ENCODE measurements around the gene TCP11L2. TPM values are rescaled to one million over a fixed set of nuclear protein-coding genes. Genes with fewer than 3 reads are reported as not detected.

TCP11L2 gene
- total and polyA plus RNA-seq, 4 experiments from 2014 or later, result 21.7 to 186 (median 110) TPM

DNA sequence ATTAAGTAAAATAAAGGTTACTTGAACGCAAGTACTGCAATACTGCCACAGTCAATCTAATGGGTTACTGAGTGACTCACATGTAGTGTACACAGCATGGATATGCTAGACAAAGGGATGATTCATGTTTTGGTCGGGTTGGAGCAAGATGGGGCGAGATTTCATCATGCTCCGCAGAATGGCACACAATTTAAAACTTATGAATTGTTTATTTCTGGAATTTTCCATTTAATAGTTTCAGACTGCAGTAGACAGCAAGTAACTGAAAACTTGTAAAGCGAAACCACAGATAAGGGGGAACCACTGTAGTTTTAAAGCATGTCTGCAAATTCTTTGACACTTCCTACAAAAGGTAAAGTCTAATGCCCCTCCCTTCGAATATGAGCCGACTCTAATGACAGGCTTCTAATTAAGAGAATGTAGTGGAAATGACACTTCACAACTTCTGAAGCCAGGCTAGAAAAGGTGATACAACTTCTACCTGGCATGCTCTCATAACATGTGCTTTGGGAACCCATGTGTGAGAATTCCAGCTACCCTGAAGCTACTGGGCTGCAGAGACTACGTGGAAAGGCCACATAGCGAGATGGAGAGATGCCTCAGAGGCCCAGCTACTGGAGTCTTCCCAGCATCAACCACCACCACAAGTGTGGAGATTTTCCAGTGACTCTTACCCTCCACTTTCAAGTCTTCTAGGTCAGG is 13.9 kb upstream of the TCP11L2 start:
- peaks cover 0 to 11% of the 10 kb centered on the region in 2 donors for H3K27me3 Mint-ChIP-seq
- no peaks in the 10 kb centered on the region for H3K4me1 Mint-ChIP-seq
- H3K27ac ChIP-seq (ENCODE audit: low read depth, low read length), result no peak overlapping the region
- H3K9me3 ChIP-seq (ENCODE audit: control insufficient read depth in 1 of 2, low read length in 2 of 2), result no peaks in the 10 kb centered on the region
- no peaks in the 10 kb centered on the region for H3K36me3 ChIP-seq (ENCODE audit: insufficient read depth, low read length)
- no peak overlapping the region for H3K4me3 ChIP-seq (ENCODE audit: low read length in 2 of 2)
- H3K9me3 Mint-ChIP-seq, result peaks cover 0 to 1% (median 0%) of the 10 kb centered on the region in 8 donors
- ChIA-PET POLR2A (ENCODE audit: partially characterized antibody) (interaction anchor here (0.7 kb wide), 1 partner anchor 13 kb away, joined by 3 read pairs; no protein-coding TSS in a partner anchor), CTCF (ENCODE audit: partially characterized antibody) (interaction anchor here (1.5 kb wide), 1 partner anchor 65 kb away, joined by 5 read pairs; no protein-coding TSS in a partner anchor)
- DNase-seq, result no peak
- H3K4me1 ChIP-seq (ENCODE audit: insufficient read depth, low read length), result no peaks in the 10 kb centered on the region
- H3K27ac Mint-ChIP-seq, result no peak overlapping the region
- no peaks in the 10 kb centered on the region for H3K36me3 Mint-ChIP-seq
- H3K4me3 Mint-ChIP-seq, result no peak overlapping the region
- intact Hi-C loops (cut with micrococcal nuclease), result no loop called here
- no peaks in the 10 kb centered on the region for H3K27me3 ChIP-seq (ENCODE audit: insufficient read depth, low read length)

DNA sequence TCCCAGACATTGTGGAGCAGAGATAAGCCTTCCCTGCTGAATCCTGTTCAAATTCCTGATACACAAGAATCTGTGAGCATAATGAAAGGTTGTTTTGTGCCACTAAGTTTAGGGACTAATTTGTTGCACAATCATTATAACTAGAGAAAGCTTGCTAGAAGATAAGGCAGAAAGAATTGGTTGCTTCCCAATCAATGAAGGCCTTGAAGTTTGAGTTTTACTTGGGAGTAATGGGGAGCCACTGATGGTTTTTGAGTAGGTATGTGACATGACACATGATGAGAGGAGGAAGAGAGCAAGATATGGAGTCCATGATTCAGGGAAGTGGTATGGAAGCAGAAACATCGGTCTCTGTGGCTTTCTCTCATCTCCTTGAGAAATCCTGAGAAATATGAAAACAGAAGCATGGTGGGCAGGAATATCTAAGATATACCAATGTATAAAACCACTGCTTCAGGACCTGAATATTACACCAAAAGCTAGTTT is 13.3 kb upstream of the TCP11L2 start:
- POLR2A ChIA-PET (ENCODE audit: partially characterized antibody), result interaction anchor here (0.7 to 2.8 kb wide), 3 partner anchors 12 to 14 kb away, joined by 3 to 16 read pairs (median 9); no protein-coding TSS in a partner anchor
- CTCF ChIA-PET (ENCODE audit: partially characterized antibody), result interaction anchor here (0.9 to 1.5 kb wide), 3 partner anchors 10 to 65 kb away, joined by 4 to 6 read pairs (median 5); no protein-coding TSS in a partner anchor

DNA sequence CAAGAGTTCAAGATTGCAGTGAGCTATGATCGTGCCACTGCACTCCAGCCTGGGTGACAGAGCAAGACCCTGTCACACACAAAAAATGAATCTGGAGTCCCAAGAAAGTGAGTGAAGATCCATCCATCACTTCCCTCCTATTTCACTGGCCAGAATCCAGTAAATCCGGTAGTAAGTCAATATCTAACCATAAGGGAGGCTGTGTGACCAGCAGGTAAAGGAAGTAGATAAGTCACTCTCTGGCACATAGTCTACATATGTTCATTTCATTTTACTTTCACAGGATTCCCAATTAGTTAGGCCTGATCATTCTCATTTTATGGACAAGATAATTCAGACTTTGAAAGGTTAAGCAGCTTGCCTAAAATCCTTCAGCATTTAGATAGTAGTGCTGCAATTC is 11.9 kb upstream of the TCP11L2 start:
- DNase-seq, result no peak
- ChIA-PET POLR2A (ENCODE audit: partially characterized antibody) (interaction anchor here (2.1 to 2.8 kb wide), 2 partner anchors 11 to 13 kb away, joined by 9 to 16 read pairs; no protein-coding TSS in a partner anchor), CTCF (ENCODE audit: partially characterized antibody) (interaction anchor here (1.5 kb wide), 1 partner anchor 63 kb away, joined by 6 read pairs; no protein-coding TSS in a partner anchor)
- H3K27ac ChIP-seq (ENCODE audit: low read depth, low read length), result no peak overlapping the region
- no peaks in the 10 kb centered on the region for H3K27me3 ChIP-seq (ENCODE audit: insufficient read depth, low read length)
- no peaks in the 10 kb centered on the region for H3K4me1 Mint-ChIP-seq
- no peaks in the 10 kb centered on the region for H3K36me3 Mint-ChIP-seq
- intact Hi-C loops (cut with micrococcal nuclease), result no loop called here
- no peak overlapping the region for H3K4me3 Mint-ChIP-seq
- no peaks in the 10 kb centered on the region for H3K9me3 ChIP-seq (ENCODE audit: control insufficient read depth in 1 of 2, low read length in 2 of 2)
- H3K9me3 Mint-ChIP-seq, result no peaks in the 10 kb centered on the region
- H3K36me3 ChIP-seq (ENCODE audit: insufficient read depth, low read length), result no peaks in the 10 kb centered on the region
- H3K27ac Mint-ChIP-seq, result no peak overlapping the region
- no peaks in the 10 kb centered on the region for H3K4me1 ChIP-seq (ENCODE audit: insufficient read depth, low read length)
- H3K27me3 Mint-ChIP-seq, result peaks cover 0 to 2% of the 10 kb centered on the region in 2 donors
- H3K4me3 ChIP-seq (ENCODE audit: low read length in 2 of 2), result no peak overlapping the region

More for the DNA sequence above, 13.3 kb upstream of the TCP11L2 start:
- peak overlapping the region in 1 of 7 donors; percentile 4 for H3K27ac Mint-ChIP-seq
- peaks cover 0 to 1% (median 0%) of the 10 kb centered on the region in 8 donors for H3K9me3 Mint-ChIP-seq
- H3K4me1 Mint-ChIP-seq, result no peaks in the 10 kb centered on the region
- no peaks in the 10 kb centered on the region for H3K36me3 Mint-ChIP-seq
- Histone ChIP-seq H3K4me3 (ENCODE audit: low read length in 2 of 2) (no peak overlapping the region), H3K27ac (ENCODE audit: low read depth, low read length) (no peak overlapping the region), H3K9me3 (ENCODE audit: control insufficient read depth in 1 of 2, low read length in 2 of 2) (no peaks in the 10 kb centered on the region), H3K36me3 (ENCODE audit: insufficient read depth, low read length) (no peaks in the 10 kb centered on the region), H3K27me3 (ENCODE audit: insufficient read depth, low read length) (no peaks in the 10 kb centered on the region), H3K4me1 (ENCODE audit: insufficient read depth, low read length) (no peaks in the 10 kb centered on the region)
- no peak for DNase-seq
- intact Hi-C loops (cut with micrococcal nuclease), result no loop called here
- no peak overlapping the region for H3K4me3 Mint-ChIP-seq
- H3K27me3 Mint-ChIP-seq, result peaks cover 0 to 11% of the 10 kb centered on the region in 2 donors

DNA sequence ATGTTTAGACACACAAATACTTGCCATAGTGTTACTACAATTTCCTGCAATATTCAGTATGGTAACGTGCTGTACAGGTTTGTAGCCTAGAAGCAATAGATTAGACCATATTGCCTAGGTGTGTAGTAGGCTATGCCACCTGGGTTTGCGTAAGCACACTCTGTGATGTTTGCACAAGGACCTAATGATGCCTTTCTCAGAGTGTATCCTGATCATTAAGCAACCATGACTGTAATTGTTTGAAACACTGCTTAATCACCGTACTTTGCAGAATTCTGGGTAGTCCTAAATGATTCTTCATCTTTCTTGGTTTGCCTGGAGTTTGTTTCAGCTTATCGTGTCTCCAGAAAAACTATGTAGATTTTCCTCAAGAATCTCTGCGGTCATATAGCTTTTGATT is 11.2 kb upstream of the TCP11L2 start:
- Histone ChIP-seq H3K27ac (ENCODE audit: low read depth, low read length) (no peak overlapping the region), H3K4me1 (ENCODE audit: insufficient read depth, low read length) (no peaks in the 10 kb centered on the region), H3K4me3 (ENCODE audit: low read length in 2 of 2) (no peak overlapping the region), H3K27me3 (ENCODE audit: insufficient read depth, low read length) (no peaks in the 10 kb centered on the region), H3K9me3 (ENCODE audit: control insufficient read depth in 1 of 2, low read length in 2 of 2) (no peaks in the 10 kb centered on the region), H3K36me3 (ENCODE audit: insufficient read depth, low read length) (no peaks in the 10 kb centered on the region)
- H3K27me3 Mint-ChIP-seq, result no peaks in the 10 kb centered on the region
- no peaks in the 10 kb centered on the region for H3K9me3 Mint-ChIP-seq
- no peaks in the 10 kb centered on the region for H3K36me3 Mint-ChIP-seq
- no peak for DNase-seq
- H3K4me1 Mint-ChIP-seq, result no peaks in the 10 kb centered on the region
- CTCF ChIA-PET (ENCODE audit: partially characterized antibody), result interaction anchor here (1.1 kb wide), 1 partner anchor 9 kb away, joined by 4 read pairs; no protein-coding TSS in a partner anchor
- no peak overlapping the region for H3K4me3 Mint-ChIP-seq
- POLR2A ChIA-PET (ENCODE audit: partially characterized antibody), result interaction anchor here (2.1 to 2.8 kb wide), 2 partner anchors 10 to 12 kb away, joined by 9 to 16 read pairs; no protein-coding TSS in a partner anchor
- intact Hi-C loops (cut with micrococcal nuclease), result no loop called here
- no peak overlapping the region for H3K27ac Mint-ChIP-seq

DNA sequence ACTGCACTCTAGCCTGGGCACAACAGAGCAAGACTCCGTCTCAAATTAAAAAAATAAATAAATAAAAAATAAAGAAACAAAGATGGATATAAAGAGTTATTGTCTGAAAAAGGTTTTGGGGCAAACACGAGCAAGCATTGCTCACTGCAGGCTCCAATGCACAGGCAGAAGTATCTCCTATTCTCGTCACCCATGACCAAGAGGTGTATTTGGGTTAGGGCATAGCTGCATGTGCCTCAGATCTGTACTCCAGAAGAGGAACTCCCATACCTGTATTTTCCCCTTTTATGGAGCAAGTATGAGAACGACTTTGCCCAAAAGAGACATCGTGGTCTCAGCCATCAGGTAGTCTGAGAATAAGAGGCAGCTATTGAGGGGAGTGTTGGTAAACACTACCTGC is 10.2 kb upstream of the TCP11L2 start:
- DNase-seq, result no peak
- H3K9me3 ChIP-seq (ENCODE audit: control insufficient read depth in 1 of 2, low read length in 2 of 2), result no peaks in the 10 kb centered on the region
- intact Hi-C loops (cut with micrococcal nuclease), result no loop called here
- ChIA-PET CTCF (ENCODE audit: partially characterized antibody) (interaction anchor here (1.4 to 1.9 kb wide), 2 partner anchors 65 to 68 kb away, joined by 4 to 5 read pairs; no protein-coding TSS in a partner anchor), POLR2A (ENCODE audit: partially characterized antibody) (interaction anchor here (3.5 kb wide), 1 partner anchor 11 kb away, joined by 36 read pairs; the partner anchor contains the start of gene TCP11L2)
- H3K27ac ChIP-seq (ENCODE audit: low read depth, low read length), result no peak overlapping the region
- H3K36me3 Mint-ChIP-seq, result no peaks in the 10 kb centered on the region
- H3K4me3 Mint-ChIP-seq, result no peak overlapping the region
- no peaks in the 10 kb centered on the region for H3K36me3 ChIP-seq (ENCODE audit: insufficient read depth, low read length)
- H3K4me1 Mint-ChIP-seq, result peaks cover under 1 to 4% (median 3%) of the 10 kb centered on the region in 4 donors
- H3K9me3 Mint-ChIP-seq, result no peaks in the 10 kb centered on the region
- no peaks in the 10 kb centered on the region for H3K4me1 ChIP-seq (ENCODE audit: insufficient read depth, low read length)
- no peak overlapping the region for H3K4me3 ChIP-seq (ENCODE audit: low read length in 2 of 2)
- no peaks in the 10 kb centered on the region for H3K27me3 ChIP-seq (ENCODE audit: insufficient read depth, low read length)
- no peaks in the 10 kb centered on the region for H3K27me3 Mint-ChIP-seq
- H3K27ac Mint-ChIP-seq, result no peak overlapping the region

DNA sequence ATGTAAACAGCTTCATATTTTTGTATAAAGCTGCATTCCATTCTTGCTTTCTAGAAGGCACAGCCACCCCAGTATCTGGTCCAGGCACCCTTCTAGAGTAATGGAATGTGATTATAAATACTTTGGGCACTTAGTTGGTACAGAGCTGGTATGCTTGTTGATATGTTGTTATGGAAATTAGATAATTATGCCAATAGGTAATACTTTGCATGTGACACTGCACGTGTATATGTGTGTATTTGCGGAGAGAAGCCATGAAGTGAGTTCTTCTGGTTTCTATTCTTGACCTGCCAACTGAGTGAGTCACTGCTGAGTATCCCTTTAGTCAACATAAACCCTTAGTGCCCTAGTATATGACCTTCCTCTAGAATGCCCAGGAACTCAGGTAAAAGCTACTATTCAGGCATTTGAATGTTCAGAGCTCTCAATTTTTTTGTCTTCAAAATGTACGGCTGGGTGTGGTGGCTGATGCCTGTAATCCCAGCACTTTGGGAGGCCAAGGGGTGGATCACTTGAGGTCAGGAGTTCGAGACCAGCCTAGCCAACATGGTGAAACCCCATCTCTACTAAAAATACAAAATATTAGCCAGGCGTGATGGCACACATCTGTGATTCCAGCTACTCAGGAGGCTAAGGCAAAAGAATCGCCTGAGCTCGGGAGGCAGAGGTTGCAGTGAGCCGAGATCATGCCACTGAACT is 6.2 kb upstream of the TCP11L2 start:
- peaks cover 9 to 19% (median 16%) of the 10 kb centered on the region in 4 donors for H3K4me1 Mint-ChIP-seq
- no peak overlapping the region for H3K4me3 Mint-ChIP-seq
- H3K9me3 ChIP-seq (ENCODE audit: control insufficient read depth in 1 of 2, low read length in 2 of 2), result no peaks in the 10 kb centered on the region
- no peak overlapping the region for H3K27ac ChIP-seq (ENCODE audit: low read depth, low read length)
- no peak for DNase-seq
- H3K9me3 Mint-ChIP-seq, result no peaks in the 10 kb centered on the region
- no peaks in the 10 kb centered on the region for H3K27me3 Mint-ChIP-seq
- CTCF ChIA-PET (ENCODE audit: partially characterized antibody), result interaction anchor here (0.7 to 5.0 kb wide), 6 partner anchors 11 to 72 kb away, joined by 3 to 37 read pairs (median 9); no protein-coding TSS in a partner anchor
- H3K4me3 ChIP-seq (ENCODE audit: low read length in 2 of 2), result no peak overlapping the region
- intact Hi-C loops (cut with micrococcal nuclease), result no loop called here
- no peak overlapping the region for H3K27ac Mint-ChIP-seq
- H3K36me3 ChIP-seq (ENCODE audit: insufficient read depth, low read length), result no peaks in the 10 kb centered on the region
- H3K36me3 Mint-ChIP-seq, result no peaks in the 10 kb centered on the region
- POLR2A ChIA-PET (ENCODE audit: partially characterized antibody), result interaction anchor here (0.6 to 1.7 kb wide), 3 partner anchors 9 to 57 kb away, joined by 3 to 6 read pairs (median 3); no protein-coding TSS in a partner anchor
- H3K27me3 ChIP-seq (ENCODE audit: insufficient read depth, low read length), result no peaks in the 10 kb centered on the region
- H3K4me1 ChIP-seq (ENCODE audit: insufficient read depth, low read length), result peaks cover 16% of the 10 kb centered on the region

All from CD4-positive, alpha-beta memory T cell (primary cell).